Fibroblast of lung (primary cell): Measurements from ENCODE around the gene IMMP2L. TPM values are rescaled to one million over a fixed set of nuclear protein-coding genes. Genes with fewer than 3 reads are reported as not detected.

ENCODE experiments used
- DNase-seq, 2 donors: peaks; one replicate each; pipeline versions ENCODE4 v3.0.0 to v3.0.0-alpha.2; 2010; ENCODE audit warnings: low read depth in 2 of 2
- H2AFZ ChIP-seq: 2 replicates; pipeline ENCODE4 v1.5.1; 2012; ENCODE audit warnings: low read length, control low read depth, inconsistent platforms
- H3K27ac ChIP-seq: 2 replicates; pipeline ENCODE4 v1.5.1; 2011; ENCODE audit warnings: low read length, control low read depth; ENCODE audit not compliant: insufficient read depth
- H3K27me3 ChIP-seq: 2 replicates; pipeline ENCODE4 v1.5.1; 2011; ENCODE audit warnings: mild to moderate bottlenecking, low read length; ENCODE audit not compliant: control insufficient read depth, insufficient read depth
- H3K36me3 ChIP-seq: 2 replicates; pipeline ENCODE4 v1.5.1; 2011; ENCODE audit warnings: low read length; ENCODE audit not compliant: control insufficient read depth, insufficient read depth
- H3K4me1 ChIP-seq: 2 replicates; pipeline ENCODE4 v1.5.1; 2011; ENCODE audit warnings: low read length; ENCODE audit not compliant: control insufficient read depth, insufficient read depth; ENCODE audit errors: extremely low read depth
- H3K4me2 ChIP-seq: 2 replicates; pipeline ENCODE4 v1.5.1; 2011; ENCODE audit warnings: low read length, control low read depth; ENCODE audit not compliant: insufficient read depth; ENCODE audit errors: extremely low read depth
- H3K4me3 ChIP-seq, 4 experiments: fragments of 200-600 bp in 1 of 4; sonication (generic) in 1 of 4; replicated peaks in 1 of 4; 2 replicates each; pipeline ENCODE4 v1.5.1; 2011 to 2016; ENCODE audit warnings: low read length in 4 of 4, low read depth in 3 of 4, mild to moderate bottlenecking in 3 of 4, control low read depth in 2 of 4, inconsistent platforms in 1 of 4, mixed read lengths in 1 of 4; ENCODE audit not compliant: insufficient read depth in 1 of 4; ENCODE audit errors: control extremely low read depth in 1 of 4
- H3K79me2 ChIP-seq: 2 replicates; pipeline ENCODE4 v1.5.1; 2012; ENCODE audit warnings: mild to moderate bottlenecking, low read length, inconsistent platforms; ENCODE audit not compliant: control insufficient read depth, insufficient read depth
- H3K9ac ChIP-seq: 2 replicates; pipeline ENCODE4 v1.5.1; 2011; ENCODE audit warnings: mild to moderate bottlenecking, low read length, control low read depth; ENCODE audit not compliant: insufficient read depth
- H3K9me3 ChIP-seq: 2 replicates; pipeline ENCODE4 v1.5.1; 2012; ENCODE audit warnings: low read depth, low read length; ENCODE audit not compliant: control insufficient read depth, insufficient read depth
- H4K20me1 ChIP-seq: 2 replicates; pipeline ENCODE4 v1.5.1; 2011; ENCODE audit warnings: low read length; ENCODE audit not compliant: control insufficient read depth, insufficient read depth; ENCODE audit errors: extremely low read depth
- EZH2 ChIP-seq: IDR thresholded peaks from 2 replicates; pipeline ENCODE4 v1.5.1; 2012; ENCODE audit warnings: low read length, control low read depth, mild to moderate bottlenecking; ENCODE audit errors: missing control alignments
- polyA plus RNA-seq, 2 donors: library from polyadenylated mRNA; depleted of rRNA in 1 of 2; stranded (reverse) in 1 of 2; unstranded in 1 of 2; fragments of >200 nt; gene quantifications; 2 replicates each; pipeline ENCODE4 v1.2.1, GENCODE V29; 2011 to 2012; ENCODE audit warnings: missing spikeins in 1 of 2
- total RNA-seq: library from RNA; depleted of rRNA; stranded (reverse); fragments of >200 nt; gene quantifications from 2 replicates; pipeline ENCODE4 v1.2.1, GENCODE V29; 2014
- TF ChIP-seq, protein P1 (sequence below), 2 donors: IDR thresholded peaks in 1 of 2; conservative IDR thresholded peaks in 1 of 2; 1 replicate in 1 of 2; 2 replicates in 1 of 2; pipeline ENCODE4 v1.5.1; 2011 to 2012; ENCODE audit warnings: low read length in 2 of 2, control low read depth in 1 of 2, inconsistent platforms in 1 of 2, low read depth in 1 of 2, mild to moderate bottlenecking in 1 of 2

The IMMP2L gene
- total and polyA plus RNA-seq, 2 donors (not counting 1 experiment from before 2014, with no cell fraction given), result 6.9 to 14.4 TPM

GRCh38 chr7:111107579-111107978, 454.7 kb downstream of the IMMP2L start:
- Histone ChIP-seq H3K4me3 (no peak overlapping the region), H2AFZ (no peak overlapping the region), H3K9me3 (no peaks in the 10 kb centered on the region), H3K4me1 (peaks cover 6% of the 10 kb centered on the region), H3K27ac (no peak overlapping the region), H4K20me1 (no peaks in the 10 kb centered on the region), H3K4me2 (no peak overlapping the region), H3K27me3 (no peaks in the 10 kb centered on the region), H3K79me2 (no peaks in the 10 kb centered on the region), H3K9ac (no peak overlapping the region), H3K36me3 (no peaks in the 10 kb centered on the region)
- peak in 1 of 2 donors; percentile 85 for DNase-seq
- no peak for TF ChIP-seq EZH2
- TF ChIP-seq, protein P1, sequence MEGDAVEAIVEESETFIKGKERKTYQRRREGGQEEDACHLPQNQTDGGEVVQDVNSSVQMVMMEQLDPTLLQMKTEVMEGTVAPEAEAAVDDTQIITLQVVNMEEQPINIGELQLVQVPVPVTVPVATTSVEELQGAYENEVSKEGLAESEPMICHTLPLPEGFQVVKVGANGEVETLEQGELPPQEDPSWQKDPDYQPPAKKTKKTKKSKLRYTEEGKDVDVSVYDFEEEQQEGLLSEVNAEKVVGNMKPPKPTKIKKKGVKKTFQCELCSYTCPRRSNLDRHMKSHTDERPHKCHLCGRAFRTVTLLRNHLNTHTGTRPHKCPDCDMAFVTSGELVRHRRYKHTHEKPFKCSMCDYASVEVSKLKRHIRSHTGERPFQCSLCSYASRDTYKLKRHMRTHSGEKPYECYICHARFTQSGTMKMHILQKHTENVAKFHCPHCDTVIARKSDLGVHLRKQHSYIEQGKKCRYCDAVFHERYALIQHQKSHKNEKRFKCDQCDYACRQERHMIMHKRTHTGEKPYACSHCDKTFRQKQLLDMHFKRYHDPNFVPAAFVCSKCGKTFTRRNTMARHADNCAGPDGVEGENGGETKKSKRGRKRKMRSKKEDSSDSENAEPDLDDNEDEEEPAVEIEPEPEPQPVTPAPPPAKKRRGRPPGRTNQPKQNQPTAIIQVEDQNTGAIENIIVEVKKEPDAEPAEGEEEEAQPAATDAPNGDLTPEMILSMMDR (conservative IDR thresholded peaks at IDR 0.05 in 1 of 2, IDR thresholded peaks at IDR 0.05 in 1 of 2; ENCODE audit: low read depth in 1 of 2, low read length in 2 of 2), result no peak

DNA sequence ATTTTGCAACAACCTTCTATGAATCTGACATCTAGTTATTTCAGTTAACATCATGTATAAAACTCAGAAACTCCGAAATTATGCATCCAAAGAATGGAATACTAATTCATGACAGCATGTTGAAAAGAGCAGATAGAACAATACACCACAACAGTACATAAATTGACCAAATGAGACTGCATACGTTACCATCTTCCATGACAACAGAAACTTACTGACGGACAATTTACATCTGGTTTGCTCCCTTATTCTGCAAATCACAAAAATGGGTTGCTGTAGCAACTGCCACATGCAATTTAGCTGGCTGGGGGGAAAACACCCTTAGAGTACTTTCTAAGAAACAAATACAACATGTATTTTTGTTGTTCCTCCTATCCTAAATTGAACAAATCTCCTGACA, 457.0 kb downstream of the IMMP2L start:
- H3K9me3 ChIP-seq, result no peaks in the 10 kb centered on the region
- no peaks in the 10 kb centered on the region for H3K36me3 ChIP-seq
- H2AFZ ChIP-seq, result no peak overlapping the region
- H4K20me1 ChIP-seq, result no peaks in the 10 kb centered on the region
- peaks cover 6% of the 10 kb centered on the region for H3K4me1 ChIP-seq
- no peak overlapping the region for H3K4me3 ChIP-seq
- no peak overlapping the region for H3K27ac ChIP-seq
- no peaks in the 10 kb centered on the region for H3K79me2 ChIP-seq
- no peaks in the 10 kb centered on the region for H3K27me3 ChIP-seq
- H3K9ac ChIP-seq, result no peak overlapping the region
- no peak for DNase-seq
- no peak overlapping the region for H3K4me2 ChIP-seq
- TF ChIP-seq, protein P1 (conservative IDR thresholded peaks at IDR 0.05 in 1 of 2, IDR thresholded peaks at IDR 0.05 in 1 of 2; ENCODE audit: low read depth in 1 of 2, low read length in 2 of 2), result no peak
- TF ChIP-seq EZH2, result no peak

- H3K4me1 ChIP-seq, result peaks cover 6% of the 10 kb centered on the region
Measured at GRCh38 chr7:111104710-111105109, 457.6 kb downstream of the IMMP2L start.

More at GRCh38 chr7:111104710-111105109, 457.6 kb downstream of the IMMP2L start:
- no peaks in the 10 kb centered on the region for H3K79me2 ChIP-seq
- TF ChIP-seq, protein P1 (conservative IDR thresholded peaks at IDR 0.05 in 1 of 2, IDR thresholded peaks at IDR 0.05 in 1 of 2; ENCODE audit: low read depth in 1 of 2, low read length in 2 of 2), result no peak
- H2AFZ ChIP-seq, result no peak overlapping the region
- no peaks in the 10 kb centered on the region for H3K9me3 ChIP-seq
- no peak for DNase-seq
- H3K4me3 ChIP-seq, result no peak overlapping the region
- no peaks in the 10 kb centered on the region for H4K20me1 ChIP-seq
- H3K27me3 ChIP-seq, result no peaks in the 10 kb centered on the region
- H3K9ac ChIP-seq, result no peak overlapping the region
- H3K36me3 ChIP-seq, result no peaks in the 10 kb centered on the region
- no peak overlapping the region for H3K27ac ChIP-seq
- H3K4me2 ChIP-seq, result no peak overlapping the region
